HepG2 (cell line): ENCODE results near the gene FAM174C. TPM values are rescaled to one million over a fixed set of nuclear protein-coding genes. Genes with fewer than 3 reads are reported as not detected.

Experiments
- ATAC-seq: fragments of 200-7000 bp; cut with Tn5 transposase; 3 replicates; pipeline ENCODE4 v1.9.1; 2020; ENCODE audit warnings: mild to moderate bottlenecking, moderate library complexity
- BruUV-seq: library from RNA; stranded (reverse); fragments of 400-500 nt; replicated peaks from 2 replicates; lab custom pipeline; 2021; lab: Mats Ljungman, UMichigan
- CTCF ChIA-PET: fragments of 300-600 bp; formaldehyde crosslinking; extraction: SDS; loops from one replicate; lab custom pipeline; 2021; ENCODE audit warnings: low total read pairs, inconsistent platforms, low intra/inter-chr PET ratio; lab: Yijun Ruan, JAX
- POLR2A ChIA-PET: fragments of 350-600 bp; sonication (Branson Sonifier 250); formaldehyde crosslinking; loops from one replicate; lab custom pipeline; 2020; ENCODE audit warnings: antibody characterized with exemption, inconsistent platforms; lab: Yijun Ruan, JAX
- DNase-seq: peaks from one replicate; pipeline ENCODE4 v3.0.0-alpha.2; 2015; ENCODE audit warnings: low spot score
- FAIRE-seq: peaks from 3 replicates; lab custom pipeline; 2011; peaks lifted over from hg19 to GRCh38; lab: Jason Lieb, UNC
- H2AFZ ChIP-seq: one replicate; pipeline ENCODE4 v1.6.1; 2011; ENCODE audit warnings: low read length, inconsistent platforms
- H3K27ac ChIP-seq: fragments of 300-600 bp; 3 replicates; pipeline ENCODE4 v1.8.0; 2011; ENCODE audit warnings: mixed run types, mild to moderate bottlenecking, mixed read lengths, low read length, inconsistent platforms; ENCODE audit not compliant: insufficient read depth; ENCODE audit errors: extremely low read length
- H3K27me3 ChIP-seq, 2 experiments: fragments of 200-600 bp in 1 of 2; 2 replicates in 1 of 2; 3 replicates in 1 of 2; pipeline versions ENCODE4 v1.6.0 to v1.8.0; 2011; ENCODE audit warnings: low read length in 2 of 2, mild to moderate bottlenecking in 2 of 2, moderate library complexity in 2 of 2, inconsistent platforms in 1 of 2; ENCODE audit not compliant: insufficient read depth in 2 of 2, control insufficient read depth in 1 of 2
- H3K36me3 ChIP-seq, 2 experiments: fragments of 200-600 bp in 1 of 2; replicated peaks in 1 of 2; 2 replicates in 1 of 2; 3 replicates in 1 of 2; pipeline versions ENCODE4 v1.5.1 to v1.8.0; 2011; ENCODE audit warnings: low read length in 2 of 2, inconsistent platforms in 1 of 2; ENCODE audit not compliant: insufficient read depth in 2 of 2, control insufficient read depth in 1 of 2
- H3K4me1 ChIP-seq: 2 replicates; pipeline ENCODE4 v1.5.1; 2012; ENCODE audit warnings: low read length, inconsistent platforms; ENCODE audit not compliant: insufficient read depth
- H3K4me2 ChIP-seq: 2 replicates; pipeline ENCODE4 v1.6.0; 2011; ENCODE audit warnings: low read depth, low read length, inconsistent platforms
- H3K4me3 ChIP-seq, 3 experiments: fragments of 200-600 bp in 1 of 3; sonication (generic), shearing (Covaris generic) in 1 of 3; replicated peaks in 1 of 3; 2 replicates each; pipeline ENCODE4 v1.5.1; 2011 to 2016; ENCODE audit warnings: low read length in 3 of 3, inconsistent platforms in 2 of 3, low read depth in 2 of 3, mild to moderate bottlenecking in 2 of 3, control low read depth in 1 of 3, mixed read lengths in 1 of 3; ENCODE audit not compliant: insufficient read depth in 1 of 3
- H3K79me2 ChIP-seq: one replicate; pipeline ENCODE4 v1.6.1; 2011; ENCODE audit warnings: low read length, inconsistent platforms; ENCODE audit not compliant: insufficient read depth
- H3K9ac ChIP-seq: 2 replicates; pipeline ENCODE4 v1.6.0; 2011; ENCODE audit warnings: mild to moderate bottlenecking, low read depth, low read length, inconsistent platforms; ENCODE audit not compliant: insufficient read depth
- H3K9me3 ChIP-seq: 2 replicates; pipeline ENCODE4 v1.5.1; 2012; ENCODE audit warnings: mild to moderate bottlenecking, low read length
- H4K20me1 ChIP-seq: 2 replicates; pipeline ENCODE4 v1.6.0; 2011; ENCODE audit warnings: inconsistent platforms, mild to moderate bottlenecking, low read length, moderate library complexity; ENCODE audit not compliant: insufficient read depth
- CERS6 ChIP-seq: sonication (generic); formaldehyde crosslinking; IDR thresholded peaks from 2 replicates; pipeline ENCODE4 v1.5.0; 2020; ENCODE audit warnings: missing genetic modification reagents
- DR1 ChIP-seq: sonication (generic); formaldehyde crosslinking; IDR thresholded peaks from 2 replicates; pipeline ENCODE4 v1.8.0; 2021; ENCODE audit warnings: mild to moderate bottlenecking, missing genetic modification reagents, inconsistent platforms
- KDM4B ChIP-seq: sonication (generic); formaldehyde crosslinking; IDR thresholded peaks from 2 replicates; pipeline ENCODE4 v1.4.0; 2020; ENCODE audit warnings: missing genetic modification reagents
- MED1 ChIP-seq: sonication (generic); formaldehyde crosslinking; IDR thresholded peaks from 2 replicates; pipeline ENCODE4 v1.4.0; 2020; ENCODE audit warnings: missing genetic modification reagents
- NCOA5 ChIP-seq: sonication (generic); formaldehyde crosslinking; IDR thresholded peaks from 2 replicates; pipeline ENCODE4 v1.4.0; 2020; ENCODE audit warnings: missing genetic modification reagents
- PTBP1 ChIP-seq: fragments of 200-400 bp; formaldehyde crosslinking; IDR thresholded peaks from 2 replicates; pipeline ENCODE4 v1.6.1; 2018; ENCODE audit warnings: low read length, low read depth; ENCODE audit not compliant: poor library complexity, severe bottlenecking
- SNAPC2 ChIP-seq: sonication (generic); formaldehyde crosslinking; IDR thresholded peaks from 2 replicates; pipeline ENCODE4 v1.8.1; 2022; ENCODE audit warnings: mild to moderate bottlenecking, missing genetic modification reagents
- TFAP4 ChIP-seq: sonication (generic); IDR thresholded peaks from 2 replicates; pipeline ENCODE4 v1.6.1; 2016; ENCODE audit warnings: low read depth, borderline replicate concordance
- TGIF2 ChIP-seq: IDR thresholded peaks from 2 replicates; pipeline ENCODE4 v1.6.1; 2016; ENCODE audit warnings: control low read depth, missing compliant biosample characterization
- THAP8 ChIP-seq: sonication (generic); formaldehyde crosslinking; IDR thresholded peaks from 2 replicates; pipeline ENCODE4 v1.5.1; 2020; ENCODE audit warnings: missing genetic modification reagents, mild to moderate bottlenecking, borderline replicate concordance
- ZNF33A ChIP-seq: sonication (generic); formaldehyde crosslinking; IDR thresholded peaks from 2 replicates; pipeline ENCODE4 v1.5.1; 2020; ENCODE audit warnings: missing genetic modification reagents, mild to moderate bottlenecking, moderate library complexity, borderline replicate concordance
- ZNF460 ChIP-seq: sonication (generic); formaldehyde crosslinking; IDR thresholded peaks from 2 replicates; pipeline ENCODE4 v1.5.1; 2020; ENCODE audit warnings: missing genetic modification reagents, mild to moderate bottlenecking, borderline replicate concordance
- ZNF740 ChIP-seq: sonication (generic); formaldehyde crosslinking; IDR thresholded peaks from 2 replicates; pipeline ENCODE4 v1.4.0; 2020; ENCODE audit warnings: missing genetic modification reagents
- ZNF891 ChIP-seq: sonication (generic); formaldehyde crosslinking; IDR thresholded peaks from 2 replicates; pipeline ENCODE4 v1.5.0; 2020; ENCODE audit warnings: mild to moderate bottlenecking, missing genetic modification reagents
- ZSCAN30 ChIP-seq: sonication (generic); formaldehyde crosslinking; IDR thresholded peaks from 2 replicates; pipeline ENCODE4 v1.5.0; 2020; ENCODE audit warnings: mild to moderate bottlenecking, missing genetic modification reagents
- ZSCAN9 ChIP-seq: IDR thresholded peaks from 2 replicates; pipeline ENCODE4 v1.6.1; 2016; ENCODE audit warnings: borderline replicate concordance
- WGBS: methylation state at CpG from one replicate; pipeline ENCODE4 v1.1.6; 2017; ENCODE audit warnings: low lambda C conversion rate; 5-methylcytosine and 5-hydroxymethylcytosine counted together
- in situ Hi-C: cut with HindIII; loops from 2 replicates; pipeline ENCODE4 v1.10.0; 2017; ENCODE audit warnings: low pct_unique_long_range_greater_than_20kb; ENCODE audit not compliant: extremely low pct_ligation_motif_present
- intact Hi-C: fragments of 100-400 bp; cut with micrococcal nuclease; formaldehyde crosslinking; loops from one replicate; pipeline ENCODE4 v1.10.0; 2022; ENCODE audit not compliant: unreplicated experiment
- polyA plus RNA-seq, 8 experiments: library from polyadenylated mRNA; depleted of rRNA in 3 of 8; stranded (reverse) in 7 of 8; unstranded in 1 of 8; fragments of >200 nt; fragmentation: Illumina TruSeq in 4 of 8; extraction: Trizol in 4 of 8; gene quantifications; 2 replicates each; pipeline versions ENCODE4 v1.2.1 to v1.2.3, GENCODE V29; 2011 to 2016; ENCODE audit warnings: low read depth in 4 of 8, missing spikeins in 1 of 8, mixed read lengths in 1 of 8; ENCODE audit not compliant: insufficient read depth in 1 of 8
- total RNA-seq, 5 experiments: library from RNA; depleted of rRNA; stranded (reverse); fragments of >200 nt; fragmentation: Illumina TruSeq; extraction: Trizol; gene quantifications; 2 replicates each; pipeline ENCODE4 v1.2.3, GENCODE V29; 2016; ENCODE audit warnings: low read depth in 1 of 5

The FAM174C gene
- total and polyA plus RNA-seq, 2 of the 13 experiments (the other 11 are each of a cell fraction or from before 2014, with no cell fraction given) = 19.5 to 31.3 TPM

GRCh38 chr19:1238369-1239303 lies 36.7 kb upstream of the FAM174C start (continued):
- TF ChIP-seq DR1 (CRISPR knock-in tag) (no peak), MED1 (peak; percentile 40; the same call in 1 of the 2 replicates), CERS6 (no peak)

GRCh38 chr19:1239420-1239795 lies 35.9 kb upstream of the FAM174C start:
- DNase-seq = no peak
- ATAC-seq = no peak
- H3K36me3 ChIP-seq = peaks cover 0 to 1% of the 10 kb centered on the region in 2 experiments; a peak in 1 of 5 replicates
- no peak overlapping the region for H2AFZ ChIP-seq
- FAIRE-seq = no peak
- H3K9me3 ChIP-seq = no peaks in the 10 kb centered on the region
- intact Hi-C loops (no loop called here), in situ Hi-C loops (no loop called here)
- ChIA-PET CTCF (interaction anchor here (1.1 to 2.2 kb wide), 2 partner anchors 18 to 21 kb away, joined by 3 to 17 read pairs; no protein-coding TSS in a partner anchor), POLR2A (interaction anchor here (0.9 to 10.1 kb wide), 6 partner anchors 14 to 141 kb away, joined by 3 to 469 read pairs (median 4); partner anchors contain the start of gene CIRBP)
- 77% methylated on average over 9 of the region's 11 CpGs for WGBS
- peak overlapping the region; percentile 81 for H3K4me2 ChIP-seq
- peaks cover 45% of the 10 kb centered on the region for H3K4me1 ChIP-seq
- TF ChIP-seq PTBP1 (peak; percentile 13), ZNF33A (no peak), ZNF460 (CRISPR knock-in tag) (no peak), TGIF2 (CRISPR knock-in tag) (no peak), ZNF740 (CRISPR knock-in tag) (0 out of 2 replicates have a peak, but pooled peaks have one; percentile 26), TFAP4 (no peak), ZSCAN9 (CRISPR knock-in tag) (no peak), KDM4B (CRISPR knock-in tag) (no peak), SNAPC2 (CRISPR knock-in tag) (no peak), NCOA5 (CRISPR knock-in tag) (no peak), THAP8 (CRISPR knock-in tag) (no peak), ZNF891 (CRISPR knock-in tag) (no peak), ZSCAN30 (CRISPR knock-in tag) (no peak)
- peaks cover 22% of the 10 kb centered on the region for H3K79me2 ChIP-seq
- peak overlapping the region; percentile 21 for H3K27ac ChIP-seq
- H3K27me3 ChIP-seq = no peaks in the 10 kb centered on the region
- BruUV-seq = no TSS peak
- no peaks in the 10 kb centered on the region for H4K20me1 ChIP-seq
- peak overlapping the region; percentile 61; the same call in 1 of the 2 replicates for H3K9ac ChIP-seq
- H3K4me3 ChIP-seq = peak overlapping the region in 1 of 3 experiments; percentile 66; a peak in 1 of 6 replicates
